ENCODE results near the gene HBA1.
"Not testable (repeated sequence)": the region's sequence is repeated elsewhere in the genome, so short reads cannot be mapped to it uniquely, and the experiment has no call there.

HBA1 gene

GRCh38 chr16:160242-160641 lies 16.2 kb upstream of the HBA1 start:
- not testable (repeated sequence) for DNase-seq (ENCODE audit: low spot score)

GRCh38 chr16:160691-161190 lies 15.7 kb upstream of the HBA1 start:
- no peak for DNase-seq (ENCODE audit: low spot score)

GRCh38 chr16:162271-162991 lies 14.0 kb upstream of the HBA1 start:
- no peak for DNase-seq (ENCODE audit: low spot score)

GRCh38 chr16:163139-163538 lies 13.3 kb upstream of the HBA1 start:
- DNase-seq (ENCODE audit: low spot score): not testable (repeated sequence)

GRCh38 chr16:163696-164095 lies 12.8 kb upstream of the HBA1 start:
- not testable (repeated sequence) for DNase-seq (ENCODE audit: low spot score)

GRCh38 chr16:164134-164823 lies 12.2 kb upstream of the HBA1 start:
- DNase-seq (ENCODE audit: low spot score): not testable (repeated sequence)

- DNase-seq (ENCODE audit: low spot score): no peak
Observed at GRCh38 chr16:164827-165538, 11.5 kb upstream of the HBA1 start.

GRCh38 chr16:165539-166374 lies 10.7 kb upstream of the HBA1 start, which contains the start of gene HBM:
TSS of gene HBM (plus strand) at chr16:165978. CDS start at chr16:165998, 20 bp downstream.
- no peak for DNase-seq (ENCODE audit: low spot score)

GRCh38 chr16:166375-167121 lies 9.9 kb upstream of the HBA1 start:
- no peak for DNase-seq (ENCODE audit: low spot score)

GRCh38 chr16:167122-167690 lies 9.3 kb upstream of the HBA1 start:
- DNase-seq (ENCODE audit: low spot score): no peak

GRCh38 chr16:168424-168823 lies 8.1 kb upstream of the HBA1 start:
- no peak for DNase-seq (ENCODE audit: low spot score)

- no peak for DNase-seq (ENCODE audit: low spot score)
Observed at GRCh38 chr16:169014-169413, 7.5 kb upstream of the HBA1 start.

GRCh38 chr16:170088-170507 lies 6.4 kb upstream of the HBA1 start:
- DNase-seq (ENCODE audit: low spot score): not testable (repeated sequence)

GRCh38 chr16:170788-171187 lies 5.7 kb upstream of the HBA1 start:
- no peak for DNase-seq (ENCODE audit: low spot score)

GRCh38 chr16:172374-172941 lies 4.0 kb upstream of the HBA1 start, which contains the start of gene HBA2:
TSS of gene HBA2 (plus strand) at chr16:172876. CDS start at chr16:172913, 37 bp downstream.
- DNase-seq (ENCODE audit: low spot score): not testable (repeated sequence)

- not testable (repeated sequence) for DNase-seq (ENCODE audit: low spot score)
Observed at GRCh38 chr16:173211-173854, 3.1 kb upstream of the HBA1 start.

GRCh38 chr16:173928-174769 lies 2.3 kb upstream of the HBA1 start:
- not testable (repeated sequence) for DNase-seq (ENCODE audit: low spot score)

All from cerebellar cortex (tissue), 1 donor.